ENCODE results near the gene KNSTRN. TPM values are rescaled to one million over a fixed set of nuclear protein-coding genes. Genes with fewer than 3 reads are reported as not detected.
A peak's percentile ranks its signal among the peaks of the same experiment; 100 is the strongest.

The KNSTRN gene
- total and polyA plus RNA-seq, 2 of the 13 experiments (the other 11 are each of a cell fraction or from before 2014, with no cell fraction given), result 20.3 to 62.3 TPM

- TF ChIP-seq ZNF878 (CRISPR knock-in tag; IDR thresholded peaks at IDR 0.05), result no peak
- no peak for TF ChIP-seq WIZ (CRISPR knock-in tag; IDR thresholded peaks at IDR 0.05)
- peak; percentile 62; the same call in 1 of the 2 replicates for TF ChIP-seq ZGPAT (CRISPR knock-in tag; IDR thresholded peaks at IDR 0.05)
- TF ChIP-seq PRMT3 (CRISPR knock-in tag; IDR thresholded peaks at IDR 0.05; ENCODE audit: borderline replicate concordance, low read depth), result no peak
- TF ChIP-seq, protein P1, sequence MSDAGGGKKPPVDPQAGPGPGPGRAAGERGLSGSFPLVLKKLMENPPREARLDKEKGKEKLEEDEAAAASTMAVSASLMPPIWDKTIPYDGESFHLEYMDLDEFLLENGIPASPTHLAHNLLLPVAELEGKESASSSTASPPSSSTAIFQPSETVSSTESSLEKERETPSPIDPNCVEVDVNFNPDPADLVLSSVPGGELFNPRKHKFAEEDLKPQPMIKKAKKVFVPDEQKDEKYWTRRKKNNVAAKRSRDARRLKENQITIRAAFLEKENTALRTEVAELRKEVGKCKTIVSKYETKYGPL (CRISPR knock-in tag; IDR thresholded peaks at IDR 0.05), result no peak
- TF ChIP-seq ZNF253 (CRISPR knock-in tag; IDR thresholded peaks at IDR 0.05; ENCODE audit: borderline replicate concordance), result no peak
- TF ChIP-seq SAP130 (CRISPR knock-in tag; IDR thresholded peaks at IDR 0.05; ENCODE audit: low read depth), result peak; percentile 76
- no peak for TF ChIP-seq MTF2 (CRISPR knock-in tag; IDR thresholded peaks at IDR 0.05; ENCODE audit: borderline replicate concordance)
- no peak for TF ChIP-seq GTF2F1 (IDR thresholded peaks at IDR 0.05; ENCODE audit: low read length)
- no peak for TF ChIP-seq SAFB2 (CRISPR knock-in tag; IDR thresholded peaks at IDR 0.05; ENCODE audit: borderline replicate concordance, low read depth)
- TF ChIP-seq REPIN1 (CRISPR knock-in tag; IDR thresholded peaks at IDR 0.05; ENCODE audit: borderline replicate concordance, low read depth), result no peak
- no peak for TF ChIP-seq SRSF9 (IDR thresholded peaks at IDR 0.05; ENCODE audit: borderline replicate concordance, insufficient read depth, low read depth, low read length, poor library complexity, severe bottlenecking)
- TF ChIP-seq, protein P2, sequence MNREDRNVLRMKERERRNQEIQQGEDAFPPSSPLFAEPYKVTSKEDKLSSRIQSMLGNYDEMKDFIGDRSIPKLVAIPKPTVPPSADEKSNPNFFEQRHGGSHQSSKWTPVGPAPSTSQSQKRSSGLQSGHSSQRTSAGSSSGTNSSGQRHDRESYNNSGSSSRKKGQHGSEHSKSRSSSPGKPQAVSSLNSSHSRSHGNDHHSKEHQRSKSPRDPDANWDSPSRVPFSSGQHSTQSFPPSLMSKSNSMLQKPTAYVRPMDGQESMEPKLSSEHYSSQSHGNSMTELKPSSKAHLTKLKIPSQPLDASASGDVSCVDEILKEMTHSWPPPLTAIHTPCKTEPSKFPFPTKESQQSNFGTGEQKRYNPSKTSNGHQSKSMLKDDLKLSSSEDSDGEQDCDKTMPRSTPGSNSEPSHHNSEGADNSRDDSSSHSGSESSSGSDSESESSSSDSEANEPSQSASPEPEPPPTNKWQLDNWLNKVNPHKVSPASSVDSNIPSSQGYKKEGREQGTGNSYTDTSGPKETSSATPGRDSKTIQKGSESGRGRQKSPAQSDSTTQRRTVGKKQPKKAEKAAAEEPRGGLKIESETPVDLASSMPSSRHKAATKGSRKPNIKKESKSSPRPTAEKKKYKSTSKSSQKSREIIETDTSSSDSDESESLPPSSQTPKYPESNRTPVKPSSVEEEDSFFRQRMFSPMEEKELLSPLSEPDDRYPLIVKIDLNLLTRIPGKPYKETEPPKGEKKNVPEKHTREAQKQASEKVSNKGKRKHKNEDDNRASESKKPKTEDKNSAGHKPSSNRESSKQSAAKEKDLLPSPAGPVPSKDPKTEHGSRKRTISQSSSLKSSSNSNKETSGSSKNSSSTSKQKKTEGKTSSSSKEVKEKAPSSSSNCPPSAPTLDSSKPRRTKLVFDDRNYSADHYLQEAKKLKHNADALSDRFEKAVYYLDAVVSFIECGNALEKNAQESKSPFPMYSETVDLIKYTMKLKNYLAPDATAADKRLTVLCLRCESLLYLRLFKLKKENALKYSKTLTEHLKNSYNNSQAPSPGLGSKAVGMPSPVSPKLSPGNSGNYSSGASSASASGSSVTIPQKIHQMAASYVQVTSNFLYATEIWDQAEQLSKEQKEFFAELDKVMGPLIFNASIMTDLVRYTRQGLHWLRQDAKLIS (CRISPR knock-in tag; IDR thresholded peaks at IDR 0.05), result no peak
- 0 out of 2 replicates have a peak, but pooled peaks have one; percentile 3 for TF ChIP-seq MNT (IDR thresholded peaks at IDR 0.05)
- 0 out of 2 replicates have a peak, but pooled peaks have one; percentile 25 for TF ChIP-seq HOMEZ (CRISPR knock-in tag; IDR thresholded peaks at IDR 0.05; ENCODE audit: low read depth)
- TF ChIP-seq BHLHE40 (IDR thresholded peaks at IDR 0.05; ENCODE audit: low read length), result peak; percentile 61
- no peak for TF ChIP-seq ZBTB46 (CRISPR knock-in tag; IDR thresholded peaks at IDR 0.05; ENCODE audit: borderline replicate concordance)
- no peak for TF ChIP-seq ZNF263 (CRISPR knock-in tag; IDR thresholded peaks at IDR 0.05)
These were observed 41.7 kb upstream of the KNSTRN start, which contains the start of gene CCDC9B (continued) for GRCh38 chr15:40340740-40341400.
